Breast epithelium (tissue), 3 donors: ENCODE data around the gene CHPF.

Source experiments
- POLR2A ChIP-seq: fragments of 450-650 bp; IDR thresholded peaks from one replicate; pipeline ENCODE4 v1.6.1; 2016; ENCODE audit warnings: antibody characterized with exemption, mild to moderate bottlenecking, moderate library complexity
- POLR2AphosphoS5 ChIP-seq, 3 donors: sonication (generic); formaldehyde crosslinking; IDR thresholded peaks; one replicate each; pipeline ENCODE4 v1.6.1; 2017; ENCODE audit warnings: antibody characterized with exemption in 3 of 3

DNA sequence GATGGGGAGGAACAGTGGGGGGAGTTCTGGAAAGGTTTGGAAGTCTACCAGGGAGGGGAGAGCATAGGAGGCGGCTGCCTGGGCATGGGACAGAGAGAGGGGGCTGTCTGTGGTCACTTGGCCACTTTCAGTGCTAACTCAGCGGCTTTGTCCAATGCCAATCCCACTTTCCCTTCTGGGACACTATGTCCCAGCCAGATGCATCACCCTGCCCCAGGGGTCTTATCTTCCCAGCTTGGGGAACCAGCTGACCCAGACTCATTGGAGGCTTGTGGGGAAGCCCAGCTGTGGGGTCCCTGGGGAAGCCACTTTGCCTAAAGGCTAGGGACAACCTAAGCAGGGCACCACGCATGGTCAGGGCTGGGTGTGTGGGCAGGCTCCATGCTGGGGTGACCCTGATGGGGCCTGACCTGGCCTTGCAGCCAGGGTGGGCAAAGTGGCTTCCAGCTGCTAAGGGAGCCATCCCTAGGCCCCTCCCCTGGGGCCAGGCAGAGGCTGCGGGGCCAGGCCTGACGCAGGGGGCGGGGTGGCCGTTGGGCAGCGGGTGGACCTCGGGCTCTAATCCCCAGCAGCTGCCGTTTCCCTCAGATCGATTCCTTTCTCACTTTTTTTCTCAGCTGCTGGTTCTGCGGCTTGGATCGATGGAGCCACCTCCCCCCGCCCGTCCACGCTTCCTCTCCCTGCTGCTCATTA, 30.9 kb downstream of the CHPF start:
- TF ChIP-seq POLR2AphosphoS5 (IDR thresholded peaks at IDR 0.05), result no peak
- TF ChIP-seq POLR2A, result no peak
